ENCODE data around the gene NTRK1. TPM values are rescaled to one million over a fixed set of nuclear protein-coding genes. Genes with fewer than 3 reads are reported as not detected.

NTRK1 gene
- total RNA-seq, 2 experiments from 2014 or later: 2.8 to 8.8 TPM

GRCh38 chr1:156892190-156893047 lies 31.8 kb downstream of the NTRK1 start:
- Mint-ChIP-seq H3K9me3 (ENCODE audit: low read depth) (no peaks in the 10 kb centered on the region), H3K27me3 (peaks cover 68% of the 10 kb centered on the region), H3K36me3 (no peaks in the 10 kb centered on the region), H3K27ac (no peak overlapping the region), H3K4me3 (peak overlapping the region; percentile 39), H3K4me1 (peaks cover 12% of the 10 kb centered on the region)
- ATAC-seq (peak; percentile 97), DNase-seq (peak; percentile 91)
- CTCF ChIA-PET: interaction anchor here (0.6 to 6.7 kb wide), 26 partner anchors 8 to 268 kb away, joined by 3 to 105 read pairs (median 4); partner anchors contain the start of genes INSRR, ISG20L2, METTL25B and NTRK1

DNA sequence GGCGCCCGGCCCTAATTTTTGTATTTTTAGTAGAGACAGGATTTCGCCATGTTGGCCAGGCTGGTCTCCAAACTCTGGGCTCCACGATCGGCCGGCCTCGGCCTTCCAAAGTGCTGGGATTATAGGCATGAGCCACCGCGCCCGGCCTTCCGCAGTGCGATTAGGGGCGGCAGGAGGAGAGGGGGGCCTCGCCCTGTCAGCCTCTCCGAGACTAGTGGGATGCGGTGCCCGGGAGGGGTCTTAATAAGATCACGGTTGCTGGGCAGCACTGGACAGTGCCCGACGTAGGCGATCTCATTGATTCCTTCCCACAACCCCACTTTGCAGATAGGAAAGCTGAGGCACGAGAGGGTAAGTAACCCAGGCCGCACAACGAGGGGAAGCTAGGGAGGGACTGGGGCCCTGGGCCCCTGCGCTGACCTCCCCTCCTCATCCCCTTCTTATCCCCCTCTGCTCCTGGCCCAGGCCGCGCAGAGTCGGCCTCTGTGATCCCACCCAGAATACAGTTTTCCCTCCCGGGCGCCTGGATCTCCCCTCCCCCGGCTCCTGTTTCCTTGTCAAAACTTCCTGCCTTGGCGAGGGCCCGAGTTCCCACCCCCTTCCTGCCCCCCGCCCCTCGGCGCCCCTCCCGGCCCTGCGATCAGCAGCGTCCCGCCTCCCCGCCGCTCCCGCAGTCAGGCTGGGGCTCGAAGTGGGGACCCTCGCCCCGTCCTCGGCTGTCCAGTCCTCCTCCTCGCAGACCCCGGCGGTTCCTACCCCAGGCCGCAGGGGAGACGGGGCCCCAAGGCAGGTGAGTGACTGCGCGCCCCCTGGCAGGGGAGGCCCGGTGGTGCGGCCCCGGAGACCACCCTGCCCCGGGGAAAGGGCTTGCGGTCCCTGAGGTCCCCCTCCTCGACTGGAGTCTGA lies 32.6 kb downstream of the NTRK1 start, which contains the start of gene PEAR1:
TSS of gene PEAR1 (plus strand) at position 671 of the 906 bp plus-strand sequence. CDS start 10,209 bp downstream, outside the sequence.
- DNase-seq: no peak
- H3K4me1 Mint-ChIP-seq: peaks cover 18% of the 10 kb centered on the region
- CTCF ChIA-PET: interaction anchor here (0.6 to 6.7 kb wide), 22 partner anchors 7 to 269 kb away, joined by 3 to 105 read pairs (median 8); partner anchors contain the start of genes INSRR, ISG20L2, METTL25B and NTRK1
- ATAC-seq: no peak
- H3K9me3 Mint-ChIP-seq (ENCODE audit: low read depth): no peaks in the 10 kb centered on the region
- H3K4me3 Mint-ChIP-seq: peak within 1 kb of the TSS; percentile 39
- H3K27me3 Mint-ChIP-seq: peaks cover 76% of the 10 kb centered on the region
- no peaks in the 10 kb centered on the region for H3K36me3 Mint-ChIP-seq
- H3K27ac Mint-ChIP-seq: no peak within 1 kb of the TSS

DNA sequence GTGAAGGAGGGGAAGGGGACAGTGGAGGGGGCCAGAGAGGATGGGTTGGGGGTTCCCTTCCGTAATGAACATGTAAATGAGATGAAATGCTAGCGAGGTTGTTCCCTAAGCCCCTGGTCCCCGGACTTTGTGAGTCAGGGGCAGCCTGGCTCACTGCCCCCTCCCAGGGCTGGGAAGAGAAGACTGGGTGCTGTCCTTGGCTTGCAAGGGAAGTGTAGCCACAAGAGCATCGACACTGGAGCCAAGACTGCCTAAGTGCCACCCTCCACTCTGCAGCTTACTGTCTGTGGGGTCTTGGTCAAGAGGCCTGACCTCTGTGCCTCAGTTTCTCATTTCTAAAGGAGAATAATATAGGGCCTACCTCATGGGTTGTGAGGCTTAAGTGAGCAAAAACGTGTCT lies 33.3 kb downstream of the NTRK1 start:
- Mint-ChIP-seq H3K4me1 (peaks cover 22% of the 10 kb centered on the region), H3K27ac (no peak overlapping the region), H3K27me3 (peaks cover 78% of the 10 kb centered on the region), H3K9me3 (ENCODE audit: low read depth) (no peaks in the 10 kb centered on the region), H3K4me3 (no peak overlapping the region), H3K36me3 (no peaks in the 10 kb centered on the region)
- no peak for DNase-seq
- CTCF ChIA-PET: interaction anchor here (0.7 to 1.9 kb wide), 7 partner anchors 17 to 55 kb away, joined by 3 to 10 read pairs (median 5); partner anchors contain the start of genes INSRR and LRRC71
- ATAC-seq: no peak

DNA sequence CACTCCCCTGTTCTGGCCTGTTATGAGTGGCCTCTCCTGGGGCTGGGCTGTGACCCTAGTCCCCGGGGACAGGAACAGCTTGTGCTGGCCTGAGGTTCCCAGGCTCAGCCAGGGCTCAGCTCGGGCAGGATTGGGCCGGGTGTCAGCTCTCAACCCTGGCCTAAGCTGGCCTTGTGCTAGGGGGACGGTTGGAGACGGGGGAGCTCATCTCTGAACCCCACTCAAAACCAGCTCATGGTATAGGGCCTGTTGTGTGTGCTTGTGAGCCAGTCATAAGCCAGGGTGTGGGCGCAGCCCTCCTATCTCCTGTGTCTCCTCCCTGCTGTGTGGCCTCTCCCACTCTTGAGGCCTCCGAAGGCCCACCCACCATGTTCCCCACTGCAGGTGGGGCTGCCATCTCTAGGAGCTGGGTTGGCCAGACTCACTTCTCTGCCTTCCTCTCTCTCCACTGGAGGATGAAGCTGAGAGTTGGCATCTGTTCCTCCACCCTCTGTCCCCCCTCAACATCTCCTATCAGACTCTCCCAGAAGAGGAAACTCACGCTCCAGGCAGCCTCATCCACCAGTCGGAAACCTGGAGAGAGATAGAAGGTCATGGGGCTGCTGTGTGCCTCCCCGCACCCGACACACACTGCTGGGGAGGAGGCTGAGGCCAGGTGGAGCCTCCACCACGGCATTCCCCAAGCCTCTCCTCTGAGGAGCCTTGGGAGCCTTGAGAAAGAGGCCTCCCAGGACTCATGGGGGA lies 34.2 kb downstream of the NTRK1 start:
- Mint-ChIP-seq H3K9me3 (ENCODE audit: low read depth) (no peaks in the 10 kb centered on the region), H3K4me1 (peaks cover 20% of the 10 kb centered on the region), H3K27ac (no peak overlapping the region), H3K36me3 (no peaks in the 10 kb centered on the region), H3K27me3 (peaks cover 75% of the 10 kb centered on the region), H3K4me3 (no peak overlapping the region)
- no peak for DNase-seq
- ATAC-seq: no peak
- CTCF ChIA-PET: interaction anchor here (0.7 to 1.9 kb wide), 8 partner anchors 16 to 205 kb away, joined by 3 to 10 read pairs (median 5); partner anchors contain the start of genes INSRR and LRRC71

GRCh38 chr1:156895455-156895812 lies 34.8 kb downstream of the NTRK1 start:
- H3K4me1 Mint-ChIP-seq: peaks cover 18% of the 10 kb centered on the region
- no peaks in the 10 kb centered on the region for H3K36me3 Mint-ChIP-seq
- H3K27me3 Mint-ChIP-seq: peaks cover 75% of the 10 kb centered on the region

GRCh38 chr1:156895927-156896326 lies 35.3 kb downstream of the NTRK1 start:
- ATAC-seq (no peak), DNase-seq (no peak)
- no peak overlapping the region for H3K27ac Mint-ChIP-seq
- no peaks in the 10 kb centered on the region for H3K36me3 Mint-ChIP-seq
- H3K4me1 Mint-ChIP-seq: peaks cover 18% of the 10 kb centered on the region
- H3K27me3 Mint-ChIP-seq: peaks cover 70% of the 10 kb centered on the region
- CTCF ChIA-PET: no interaction called here
- no peak overlapping the region for H3K4me3 Mint-ChIP-seq
- no peaks in the 10 kb centered on the region for H3K9me3 Mint-ChIP-seq (ENCODE audit: low read depth)

More at GRCh38 chr1:156895455-156895812, 34.8 kb downstream of the NTRK1 start:
- CTCF ChIA-PET: interaction anchor here (1.0 to 1.5 kb wide), 2 partner anchors 36 to 206 kb away, joined by 3 to 6 read pairs; partner anchors contain the start of gene INSRR
- Mint-ChIP-seq H3K27ac (no peak overlapping the region), H3K4me3 (no peak overlapping the region), H3K9me3 (ENCODE audit: low read depth) (no peaks in the 10 kb centered on the region)
- ATAC-seq (no peak), DNase-seq (no peak)

- Mint-ChIP-seq H3K9me3 (ENCODE audit: low read depth) (no peaks in the 10 kb centered on the region), H3K36me3 (no peaks in the 10 kb centered on the region), H3K27ac (no peak overlapping the region), H3K27me3 (peaks cover 64% of the 10 kb centered on the region), H3K4me3 (no peak overlapping the region), H3K4me1 (peaks cover 18% of the 10 kb centered on the region)
- ATAC-seq: no peak
- CTCF ChIA-PET: interaction anchor here (0.9 to 1.1 kb wide), 2 partner anchors 31 to 170 kb away, joined by 3 read pairs; no protein-coding TSS in a partner anchor
- no peak for DNase-seq
Observed at GRCh38 chr1:156896490-156897033, 35.9 kb downstream of the NTRK1 start.

DNA sequence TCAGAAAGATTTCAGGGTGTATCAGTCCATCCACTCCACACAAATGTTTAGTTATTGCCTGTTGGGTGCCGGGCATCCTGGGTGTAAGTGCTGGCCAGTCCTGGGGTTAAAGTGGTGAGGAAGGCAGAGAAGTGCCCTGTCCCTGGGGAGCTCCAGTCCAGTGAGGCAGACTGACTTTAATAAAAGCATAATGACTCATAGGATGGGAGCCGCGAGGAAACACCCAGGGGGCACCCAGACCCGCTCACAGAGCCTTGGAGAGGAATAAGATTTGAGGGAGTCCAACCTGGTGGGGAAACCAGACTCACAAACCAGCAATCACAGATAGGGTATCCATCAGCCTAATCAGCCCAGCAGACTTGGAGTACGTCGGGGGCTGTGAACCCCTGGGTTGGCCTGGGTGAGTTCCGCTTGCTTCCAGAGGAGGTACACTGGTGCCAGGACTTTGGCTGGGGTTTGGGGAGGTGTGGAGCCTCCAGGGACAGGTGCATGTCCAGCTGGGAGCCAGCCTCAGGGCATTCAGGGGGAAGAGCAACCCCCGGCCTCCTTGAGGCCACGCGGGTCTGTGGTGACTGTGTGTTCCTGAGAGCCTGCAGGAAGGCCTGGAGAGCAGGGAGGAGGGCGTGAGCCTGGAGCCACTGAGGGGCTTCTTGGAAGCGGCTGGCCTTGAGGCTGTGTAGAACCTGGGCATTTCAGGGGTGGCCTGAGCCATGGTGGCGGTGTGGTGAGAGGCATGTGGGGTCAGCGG lies 36.6 kb downstream of the NTRK1 start:
- CTCF ChIA-PET: interaction anchor here (0.9 to 1.2 kb wide), 4 partner anchors 23 to 171 kb away, joined by 3 to 4 read pairs (median 3); partner anchors contain the start of gene NTRK1
- H3K27ac Mint-ChIP-seq: no peak overlapping the region
- H3K4me1 Mint-ChIP-seq: peaks cover 14% of the 10 kb centered on the region
- peaks cover 57% of the 10 kb centered on the region for H3K27me3 Mint-ChIP-seq
- no peaks in the 10 kb centered on the region for H3K36me3 Mint-ChIP-seq
- DNase-seq (no peak), ATAC-seq (no peak)
- H3K4me3 Mint-ChIP-seq: no peak overlapping the region
- H3K9me3 Mint-ChIP-seq (ENCODE audit: low read depth): no peaks in the 10 kb centered on the region

- DNase-seq (no peak), ATAC-seq (peak; percentile 57)
- Mint-ChIP-seq H3K4me3 (no peak overlapping the region), H3K27ac (peak overlapping the region; percentile 38), H3K9me3 (ENCODE audit: low read depth) (no peaks in the 10 kb centered on the region), H3K27me3 (peaks cover 52% of the 10 kb centered on the region), H3K36me3 (no peaks in the 10 kb centered on the region), H3K4me1 (peaks cover 12% of the 10 kb centered on the region)
- CTCF ChIA-PET: interaction anchor here (0.6 to 5.0 kb wide), 6 partner anchors 7 to 103 kb away, joined by 3 to 24 read pairs (median 4); partner anchors contain the start of gene NTRK1
Observed at GRCh38 chr1:156898161-156898566, 37.5 kb downstream of the NTRK1 start.

DNA sequence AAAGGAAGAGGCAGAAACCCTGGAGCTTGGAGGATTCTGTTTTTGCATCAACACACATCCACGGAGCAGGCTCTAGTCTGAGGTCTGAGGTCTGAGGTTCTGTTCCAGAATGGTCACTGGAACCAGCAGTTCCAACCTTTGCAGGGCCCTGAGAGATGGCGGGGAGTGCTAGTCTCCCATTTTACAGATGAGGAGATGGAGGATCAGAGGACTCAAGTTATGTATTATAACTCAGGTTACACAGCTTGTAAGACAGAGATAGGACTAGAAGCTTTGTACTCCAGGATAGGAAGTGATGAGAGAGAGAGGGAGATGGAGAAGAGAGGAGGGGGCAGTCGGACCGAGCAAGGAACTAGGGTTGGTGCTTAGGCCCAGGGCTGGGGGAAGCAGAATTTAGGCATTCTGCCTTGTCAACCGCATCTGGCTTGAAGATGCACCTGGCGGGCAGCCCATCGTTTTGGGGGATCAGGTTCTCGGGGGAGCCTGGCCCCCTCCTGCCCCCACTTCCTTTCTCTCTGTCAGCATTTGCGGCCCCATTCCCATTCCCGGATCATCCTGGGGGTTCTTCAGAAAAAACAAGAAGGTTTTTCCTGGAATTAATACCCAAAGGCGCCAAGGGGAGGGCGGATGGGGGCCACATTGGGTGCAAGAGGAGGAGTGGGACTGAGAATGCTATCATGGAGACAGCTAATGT lies 38.5 kb downstream of the NTRK1 start:
- no peak overlapping the region for H3K27ac Mint-ChIP-seq
- peaks cover 46% of the 10 kb centered on the region for H3K27me3 Mint-ChIP-seq
- no peak for DNase-seq
- H3K36me3 Mint-ChIP-seq: no peaks in the 10 kb centered on the region
- no peak for ATAC-seq
- peaks cover 10% of the 10 kb centered on the region for H3K4me1 Mint-ChIP-seq
- H3K9me3 Mint-ChIP-seq (ENCODE audit: low read depth): no peaks in the 10 kb centered on the region
- CTCF ChIA-PET: interaction anchor here (0.8 to 5.0 kb wide), 6 partner anchors 8 to 210 kb away, joined by 3 to 24 read pairs (median 6); partner anchors contain the start of gene NTRK1
- H3K4me3 Mint-ChIP-seq: no peak overlapping the region

All from activated CD8-positive, alpha-beta memory T cell treated with anti-CD3 and anti-CD28 coated beads, Interleukin-2, amount 10 ng/mL, durations not matched to agents 7 days and 5 days (primary cell).